ENCODE measurements around the gene INSRR.

INSRR gene

DNA sequence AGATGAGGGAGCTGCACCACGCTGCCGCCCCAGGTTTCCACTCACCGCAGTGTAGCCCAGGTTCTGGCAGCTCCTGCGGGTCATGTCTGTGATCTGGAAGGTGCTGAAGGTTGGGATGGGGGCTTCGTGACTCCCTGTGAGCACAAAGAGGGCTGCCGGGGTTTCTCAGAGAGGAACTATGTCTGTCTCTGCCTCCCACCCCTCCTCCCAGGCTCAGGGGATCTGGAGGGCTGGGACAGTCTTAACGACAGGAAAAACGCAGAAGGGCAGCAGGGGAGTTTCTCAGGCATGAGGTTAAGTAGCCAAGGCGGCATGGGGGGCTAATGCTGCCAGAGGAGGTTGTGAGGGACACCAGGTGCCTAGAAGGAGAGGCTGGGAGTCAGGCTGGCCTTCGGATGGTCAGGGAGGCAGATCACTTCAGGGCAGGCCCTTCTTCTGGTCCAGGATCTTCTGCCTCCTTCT, 42.9 kb downstream of the INSRR start:
- H3K27me3 ChIP-seq (ENCODE audit: insufficient read depth, low read depth) = peaks cover 8% of the 10 kb centered on the region; the same call in 1 of the 2 replicates
- H3K9ac ChIP-seq = no peak overlapping the region
- no peak overlapping the region for H3K4me2 ChIP-seq
- no peaks in the 10 kb centered on the region for H3K79me2 ChIP-seq (ENCODE audit: insufficient read depth, low read depth)
- no peaks in the 10 kb centered on the region for H3K36me3 ChIP-seq (ENCODE audit: insufficient read depth)
- H3K4me1 ChIP-seq (ENCODE audit: low read depth, poor library complexity, severe bottlenecking) = peaks cover 9% of the 10 kb centered on the region
- no peak overlapping the region for H3K27ac ChIP-seq
- TF ChIP-seq, protein P1, sequence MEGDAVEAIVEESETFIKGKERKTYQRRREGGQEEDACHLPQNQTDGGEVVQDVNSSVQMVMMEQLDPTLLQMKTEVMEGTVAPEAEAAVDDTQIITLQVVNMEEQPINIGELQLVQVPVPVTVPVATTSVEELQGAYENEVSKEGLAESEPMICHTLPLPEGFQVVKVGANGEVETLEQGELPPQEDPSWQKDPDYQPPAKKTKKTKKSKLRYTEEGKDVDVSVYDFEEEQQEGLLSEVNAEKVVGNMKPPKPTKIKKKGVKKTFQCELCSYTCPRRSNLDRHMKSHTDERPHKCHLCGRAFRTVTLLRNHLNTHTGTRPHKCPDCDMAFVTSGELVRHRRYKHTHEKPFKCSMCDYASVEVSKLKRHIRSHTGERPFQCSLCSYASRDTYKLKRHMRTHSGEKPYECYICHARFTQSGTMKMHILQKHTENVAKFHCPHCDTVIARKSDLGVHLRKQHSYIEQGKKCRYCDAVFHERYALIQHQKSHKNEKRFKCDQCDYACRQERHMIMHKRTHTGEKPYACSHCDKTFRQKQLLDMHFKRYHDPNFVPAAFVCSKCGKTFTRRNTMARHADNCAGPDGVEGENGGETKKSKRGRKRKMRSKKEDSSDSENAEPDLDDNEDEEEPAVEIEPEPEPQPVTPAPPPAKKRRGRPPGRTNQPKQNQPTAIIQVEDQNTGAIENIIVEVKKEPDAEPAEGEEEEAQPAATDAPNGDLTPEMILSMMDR (conservative IDR thresholded peaks at IDR 0.05; ENCODE audit: low read depth, low read length) = no peak
- H2AFZ ChIP-seq (ENCODE audit: low read depth) = peak overlapping the region; percentile 32; the same call in 1 of the 2 replicates
- H3K4me3 ChIP-seq (IDR thresholded peaks at IDR 0.05; ENCODE audit: insufficient read depth, low read depth, low read length) = no peak overlapping the region
- no peaks in the 10 kb centered on the region for H4K20me1 ChIP-seq (ENCODE audit: insufficient read depth)

DNA sequence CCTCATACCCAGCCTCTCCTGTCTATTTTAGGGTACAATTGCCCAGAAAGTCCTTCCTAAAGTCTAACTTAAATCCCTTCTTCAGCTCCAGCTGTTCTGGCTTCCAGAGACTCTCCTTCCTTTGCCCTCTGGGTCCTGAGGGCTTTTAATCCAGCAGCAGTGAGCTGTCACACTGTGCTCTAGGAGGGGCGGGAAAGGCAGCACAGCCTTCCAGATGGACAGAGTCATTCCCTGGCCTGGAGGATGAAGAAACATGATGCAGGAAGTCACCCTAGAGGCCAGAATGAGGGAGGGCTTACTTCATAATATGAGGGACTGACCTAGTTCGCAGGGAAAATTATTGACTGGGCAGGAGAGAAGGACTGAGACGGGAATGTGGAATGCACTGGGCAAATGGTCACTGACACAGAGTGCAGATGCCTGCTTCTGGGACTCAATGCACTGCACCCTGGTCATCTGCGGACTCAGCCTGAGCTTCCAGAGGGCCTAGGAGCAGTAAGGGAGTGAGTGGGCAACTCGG, 43.5 kb downstream of the INSRR start:
- Histone ChIP-seq H3K4me1 (ENCODE audit: low read depth, poor library complexity, severe bottlenecking) (peaks cover 9% of the 10 kb centered on the region), H3K36me3 (ENCODE audit: insufficient read depth) (no peaks in the 10 kb centered on the region), H3K4me2 (no peak overlapping the region), H3K4me3 (IDR thresholded peaks at IDR 0.05; ENCODE audit: insufficient read depth, low read depth, low read length) (no peak overlapping the region), H2AFZ (ENCODE audit: low read depth) (no peak overlapping the region), H3K9ac (no peak overlapping the region), H3K27me3 (ENCODE audit: insufficient read depth, low read depth) (peaks cover 5% of the 10 kb centered on the region; the same call in 1 of the 2 replicates), H4K20me1 (ENCODE audit: insufficient read depth) (no peaks in the 10 kb centered on the region), H3K79me2 (ENCODE audit: insufficient read depth, low read depth) (no peaks in the 10 kb centered on the region), H3K27ac (no peak overlapping the region)
- TF ChIP-seq, protein P1 (conservative IDR thresholded peaks at IDR 0.05; ENCODE audit: low read depth, low read length) = no peak; the same call in 1 of the 2 replicates

DNA sequence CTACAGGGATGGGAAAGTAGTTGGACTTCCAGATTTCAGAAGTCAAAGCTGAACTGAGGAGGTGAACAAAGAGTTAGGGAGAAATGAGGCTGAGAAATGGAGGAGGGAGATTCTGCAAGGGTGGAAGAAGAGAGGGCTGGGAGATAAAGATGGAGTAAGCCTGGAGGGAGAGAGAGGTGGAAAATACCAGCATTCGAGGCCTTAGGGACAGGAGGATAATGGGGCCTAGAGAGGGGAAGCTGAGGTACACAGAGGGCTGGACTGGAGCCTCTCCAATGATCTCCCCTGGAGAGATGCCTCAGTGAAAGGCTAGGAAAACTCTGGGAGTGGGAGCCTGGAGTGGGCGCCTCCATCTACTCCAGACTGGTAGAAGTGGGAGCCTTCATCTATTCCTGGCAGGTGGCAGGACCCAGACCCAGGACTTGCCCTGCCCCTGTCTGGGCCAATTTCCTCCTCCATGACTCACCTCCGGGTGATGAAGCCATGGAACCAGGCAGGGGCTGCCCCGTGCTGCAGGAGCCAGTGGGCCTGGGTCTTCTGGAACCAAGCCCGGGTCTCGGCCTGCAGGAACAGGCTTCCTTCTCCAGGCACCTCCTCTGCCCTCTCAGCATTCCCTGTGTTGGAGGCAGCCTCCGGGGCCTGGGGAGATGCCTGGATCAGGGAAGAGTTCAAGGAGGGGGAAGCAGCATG, 44.2 kb downstream of the INSRR start:
- Histone ChIP-seq H3K4me1 (ENCODE audit: low read depth, poor library complexity, severe bottlenecking) (peaks cover 9% of the 10 kb centered on the region), H3K4me2 (peak overlapping the region; percentile 23; the same call in 1 of the 2 replicates)

DNA sequence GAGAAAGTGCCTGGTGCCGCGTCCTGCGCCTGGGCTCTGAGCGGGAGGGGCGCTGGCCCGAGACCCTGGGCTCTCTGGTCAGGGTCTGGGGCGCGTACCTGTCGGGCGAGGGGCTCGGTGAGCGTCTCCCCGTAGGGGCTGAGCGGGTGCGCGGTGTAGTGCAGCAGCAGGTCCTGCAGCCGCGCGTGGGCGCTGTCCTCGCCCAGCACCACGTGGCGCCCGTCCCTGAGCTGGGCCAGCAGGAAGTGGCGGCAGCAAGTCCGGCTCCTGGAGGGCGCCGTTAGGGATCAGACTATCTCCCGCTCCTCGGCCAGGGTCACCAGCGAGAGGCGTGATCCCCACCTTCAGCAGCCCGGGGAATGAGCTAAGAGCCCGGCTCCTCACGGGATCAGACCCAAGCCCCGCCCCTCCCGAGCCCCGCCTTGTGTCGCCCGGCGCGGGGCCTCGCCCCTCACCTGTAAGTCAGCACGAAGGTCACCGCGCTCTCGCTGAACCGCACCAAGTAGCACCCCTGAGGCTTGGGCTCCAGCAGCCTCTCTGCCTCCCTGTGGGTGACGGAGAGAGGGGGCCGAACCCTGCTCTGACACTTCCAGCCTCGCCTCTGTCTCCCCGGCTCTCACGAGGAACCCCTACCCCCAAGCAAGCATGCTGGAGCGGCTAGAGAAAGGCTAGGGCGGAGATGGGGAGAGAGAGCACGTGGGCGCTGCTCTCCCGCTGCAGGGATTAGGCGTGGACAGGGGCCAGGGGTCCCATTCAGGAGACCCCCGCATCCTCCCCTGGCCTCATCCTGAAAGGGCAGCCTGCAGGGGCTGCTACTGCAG, 45.0 kb downstream of the INSRR start:
- H3K79me2 ChIP-seq (ENCODE audit: insufficient read depth, low read depth) = no peaks in the 10 kb centered on the region
- H3K27me3 ChIP-seq (ENCODE audit: insufficient read depth, low read depth) = peaks cover 5% of the 10 kb centered on the region; the same call in 1 of the 2 replicates
- H4K20me1 ChIP-seq (ENCODE audit: insufficient read depth) = no peaks in the 10 kb centered on the region
- H3K27ac ChIP-seq = no peak overlapping the region
- H3K4me3 ChIP-seq (IDR thresholded peaks at IDR 0.05; ENCODE audit: insufficient read depth, low read depth, low read length) = peak overlapping the region; percentile 51
- peak overlapping the region; percentile 36; the same call in 1 of the 2 replicates for H3K9ac ChIP-seq
- peaks cover 9% of the 10 kb centered on the region for H3K4me1 ChIP-seq (ENCODE audit: low read depth, poor library complexity, severe bottlenecking)
- TF ChIP-seq, protein P1 (conservative IDR thresholded peaks at IDR 0.05; ENCODE audit: low read depth, low read length) = peak; percentile 40
- H3K36me3 ChIP-seq (ENCODE audit: insufficient read depth) = no peaks in the 10 kb centered on the region
- H3K4me2 ChIP-seq = peak overlapping the region; percentile 23; the same call in 1 of the 2 replicates
- H2AFZ ChIP-seq (ENCODE audit: low read depth) = peak overlapping the region; percentile 44

More for the DNA sequence above, 44.2 kb downstream of the INSRR start:
- Histone ChIP-seq H4K20me1 (ENCODE audit: insufficient read depth) (no peaks in the 10 kb centered on the region), H3K79me2 (ENCODE audit: insufficient read depth, low read depth) (no peaks in the 10 kb centered on the region), H3K9ac (peak overlapping the region; percentile 36; the same call in 1 of the 2 replicates), H2AFZ (ENCODE audit: low read depth) (peak overlapping the region; percentile 44), H3K27ac (no peak overlapping the region), H3K4me3 (IDR thresholded peaks at IDR 0.05; ENCODE audit: insufficient read depth, low read depth, low read length) (no peak overlapping the region), H3K27me3 (ENCODE audit: insufficient read depth, low read depth) (peaks cover 5% of the 10 kb centered on the region; the same call in 1 of the 2 replicates), H3K36me3 (ENCODE audit: insufficient read depth) (no peaks in the 10 kb centered on the region)
- TF ChIP-seq, protein P1 (conservative IDR thresholded peaks at IDR 0.05; ENCODE audit: low read depth, low read length) = no peak

Data from KMS-11 (cell line).